HT1080 (cell line): ENCODE measurements around the gene ATP6V0B. TPM values are rescaled to one million over a fixed set of nuclear protein-coding genes. Genes with fewer than 3 reads are reported as not detected.

Source experiments
- DNase-seq: peaks from one replicate; pipeline ENCODE4 v3.0.0-alpha.2; 2015; ENCODE audit warnings: low read depth
- total RNA-seq: library from RNA; depleted of rRNA; stranded (reverse); fragments of >200 nt; shearing (Covaris generic); gene quantifications from 2 replicates; pipeline ENCODE4 v1.2.3, GENCODE V29; 2014; rRNA removed

Gene ATP6V0B
- total RNA-seq, 1 experiment from 2014 or later = 176 TPM

DNA sequence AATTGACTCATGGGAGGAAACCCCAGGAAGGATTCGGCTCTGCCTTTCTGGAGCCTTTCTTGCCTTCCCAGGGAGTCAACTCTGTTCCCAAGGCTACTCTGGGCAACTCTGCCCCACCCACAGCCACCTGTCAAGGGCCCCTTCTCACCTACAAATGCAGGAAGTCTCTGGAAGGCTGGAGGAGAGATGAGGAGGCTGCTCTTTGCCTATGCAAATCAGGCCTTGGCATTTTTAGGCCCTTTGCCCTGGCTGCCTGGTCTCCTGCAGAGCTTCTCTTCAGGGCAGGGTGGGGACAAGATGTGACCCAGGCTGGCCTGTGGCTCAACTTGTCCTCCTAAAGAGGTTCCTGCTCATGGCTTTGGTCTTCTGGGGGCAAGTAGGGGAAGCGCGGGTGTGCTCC is 51.1 kb downstream of the ATP6V0B start:
- DNase-seq = no peak

DNA sequence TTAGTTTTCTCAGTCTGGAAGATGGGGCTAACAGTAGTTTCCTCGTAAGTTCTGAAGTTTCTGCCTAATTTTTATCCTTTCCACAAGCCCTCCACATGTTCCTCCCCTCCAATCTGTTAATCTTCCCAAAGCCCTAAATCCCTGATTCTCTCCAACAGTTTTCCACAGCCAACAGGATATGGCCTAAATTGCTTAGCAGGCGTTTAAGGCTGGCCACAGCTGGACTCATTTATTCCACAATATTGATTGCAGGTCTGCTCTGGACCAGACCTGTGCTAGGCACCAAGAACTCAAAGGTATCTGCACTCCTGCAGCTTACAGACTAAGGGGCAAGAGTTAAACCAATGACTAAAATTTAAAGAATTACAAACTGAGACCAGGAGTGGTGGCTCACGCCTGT is 52.6 kb downstream of the ATP6V0B start:
- DNase-seq = no peak

Other genes starting within 250 kb of the ATP6V0B start
- gene ARTN, start 41.2 kb upstream of the ATP6V0B start, total RNA-seq = 0.32 TPM in 1 of 2 replicates, not detected in the other
- 26.6 and 28.3 TPM in 2 replicates for gene IPO13, start 28.0 kb upstream of the ATP6V0B start, total RNA-seq
- 91.4 and 100 TPM in 2 replicates for gene DPH2, start 5.0 kb upstream of the ATP6V0B start, total RNA-seq
- gene B4GALT2, start 4.2 kb downstream of the ATP6V0B start, total RNA-seq = 119 and 133 TPM in 2 replicates
- gene CCDC24, start 16.6 kb downstream of the ATP6V0B start, total RNA-seq = 8.4 and 9.6 TPM in 2 replicates
- gene SLC6A9, start 56.5 kb downstream of the ATP6V0B start, total RNA-seq = 4.1 and 6.4 TPM in 2 replicates
- 0.23 and 0.74 TPM in 2 replicates for gene KLF17, start 143.9 kb downstream of the ATP6V0B start, total RNA-seq
- not detected in 2 replicates for gene KLF18, start 166.7 kb downstream of the ATP6V0B start, total RNA-seq
- gene DMAP1, start 238.5 kb downstream of the ATP6V0B start, total RNA-seq = 10.4 and 12.7 TPM in 2 replicates